HFF-Myc (cell line): ENCODE data around the gene FCSK.

Experiments used
- DNase-seq: peaks from one replicate; pipeline ENCODE4 v3.0.0-alpha.2; 2011; ENCODE audit warnings: low read depth; ENCODE audit errors: extremely low read depth
- H3K4me3 ChIP-seq: replicated peaks from 2 replicates; pipeline ENCODE4 v1.5.1; 2011; ENCODE audit warnings: low read depth, mild to moderate bottlenecking, control low read depth, low read length
- CTCF ChIP-seq: IDR thresholded peaks from 2 replicates; pipeline ENCODE4 v1.5.1; 2012; ENCODE audit warnings: mild to moderate bottlenecking, low read depth, low read length, control low read depth; ENCODE audit errors: missing control alignments

The FCSK gene

GRCh38 chr16:70432723-70433457 is 21.5 kb upstream of the FCSK start:
- no peak for DNase-seq
- TF ChIP-seq CTCF, result no peak
- 0 out of 2 replicates have a peak overlapping the region, but pooled peaks have one; percentile 5 for H3K4me3 ChIP-seq

- DNase-seq, result peak; percentile 66
- 0 out of 2 replicates have a peak overlapping the region, but pooled peaks have one; percentile 5 for H3K4me3 ChIP-seq
- TF ChIP-seq CTCF, result no peak
These were observed 20.8 kb upstream of the FCSK start for GRCh38 chr16:70433458-70434103.

GRCh38 chr16:70434484-70435260 is 19.7 kb upstream of the FCSK start:
- DNase-seq, result no peak
- no peak overlapping the region for H3K4me3 ChIP-seq
- no peak for TF ChIP-seq CTCF

GRCh38 chr16:70437017-70437581 is 17.3 kb upstream of the FCSK start:
- peak; percentile 92 for DNase-seq
- H3K4me3 ChIP-seq, result peak overlapping the region; percentile 79
- no peak for TF ChIP-seq CTCF

DNA sequence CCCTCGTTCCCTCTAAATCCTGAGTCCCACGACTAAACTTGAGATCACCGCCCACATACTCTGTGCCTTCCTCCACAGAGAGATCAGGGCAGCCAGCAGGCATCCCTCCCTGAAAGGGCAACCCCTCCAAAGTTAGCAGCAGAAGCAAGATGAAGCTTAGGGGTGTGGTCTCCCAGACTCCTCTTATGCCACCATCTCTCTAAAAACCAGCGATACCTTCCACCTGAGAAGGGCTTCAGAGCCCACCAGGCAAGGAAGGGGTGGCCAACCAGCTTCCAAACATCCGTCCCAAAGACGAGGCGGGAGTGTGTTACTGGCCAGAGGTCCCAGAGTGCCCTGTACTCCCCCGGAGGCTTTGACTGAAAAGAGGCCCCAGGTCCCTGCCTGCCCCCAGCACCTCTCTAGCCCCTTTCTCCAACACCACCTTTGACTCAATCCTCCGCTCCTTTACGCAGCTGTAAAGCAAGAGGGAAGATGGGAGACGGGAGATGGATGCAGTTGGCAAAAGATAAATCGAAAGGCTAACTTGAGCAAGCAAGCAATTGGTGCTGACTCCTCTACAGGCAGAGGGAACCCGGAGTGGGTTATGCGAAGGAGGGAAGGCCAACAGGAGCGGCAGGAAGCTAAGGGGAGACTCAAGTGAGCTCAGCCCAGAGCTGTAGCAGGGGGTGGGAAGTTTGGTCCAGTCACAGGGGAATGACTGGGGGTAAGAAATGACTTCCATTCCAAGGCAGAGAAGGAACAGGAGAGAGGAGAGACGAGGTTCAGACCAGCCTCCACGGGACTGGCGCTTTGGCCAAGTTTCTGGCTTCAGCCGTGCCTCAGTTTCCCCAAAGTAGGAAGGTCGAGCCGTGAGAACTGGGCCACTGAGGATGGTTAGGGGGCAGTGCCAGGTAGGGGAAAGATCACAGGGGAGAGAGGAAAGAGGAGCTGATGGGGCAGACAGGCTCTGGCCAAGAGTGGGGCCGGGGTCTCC is 16.5 kb upstream of the FCSK start:
- DNase-seq, result no peak
- no peak for TF ChIP-seq CTCF
- H3K4me3 ChIP-seq, result peak overlapping the region; percentile 79

- no peak for TF ChIP-seq CTCF
These were observed 15.8 kb upstream of the FCSK start for GRCh38 chr16:70438585-70438968.

More at GRCh38 chr16:70438585-70438968, 15.8 kb upstream of the FCSK start:
- H3K4me3 ChIP-seq, result peak overlapping the region; percentile 79
- DNase-seq, result no peak
